Measurements from ENCODE around the gene TMEM18. TPM values are rescaled to one million over a fixed set of nuclear protein-coding genes. Genes with fewer than 3 reads are reported as not detected.
A peak's percentile ranks its signal among the peaks of the same experiment; 100 is the strongest.

The TMEM18 gene
- polyA plus RNA-seq, 1 donor from 2014 or later: 58.6 TPM

DNA sequence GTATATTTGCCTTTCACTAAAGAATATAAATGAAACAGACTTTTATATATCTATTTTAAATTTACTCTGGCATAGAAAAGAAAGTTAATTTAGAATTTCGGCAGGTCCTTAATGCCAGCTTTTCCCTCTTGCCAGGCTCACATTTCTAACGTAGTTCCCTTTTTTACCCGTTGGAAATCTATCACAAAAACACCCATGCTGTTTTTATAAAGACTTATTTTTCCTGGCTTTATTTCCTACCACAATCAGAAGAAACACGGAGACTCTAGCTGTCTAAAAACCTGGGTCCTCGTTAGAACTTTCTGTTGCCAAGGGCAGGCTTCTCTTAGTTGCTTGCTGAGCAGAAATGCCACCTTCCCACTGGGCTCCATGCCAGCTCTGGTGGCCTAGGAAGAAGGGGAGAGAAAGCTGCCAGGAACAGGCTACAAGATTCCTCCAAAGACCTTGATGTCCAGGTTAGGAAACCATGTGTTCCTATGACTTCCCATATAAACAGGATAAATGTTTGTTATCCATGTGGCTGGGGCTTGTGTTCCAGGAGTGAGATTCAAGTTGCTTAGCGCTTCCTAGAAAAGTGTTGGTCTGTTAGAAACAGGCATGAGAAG lies 17.8 kb upstream of the TMEM18 start:
- H3K9ac ChIP-seq (ENCODE audit: low read length): no peak overlapping the region

GRCh38 chr2:694174-694573 lies 17.0 kb upstream of the TMEM18 start:
- no peak overlapping the region for H3K4me3 ChIP-seq (ENCODE audit: low read length)
- H3K9me3 ChIP-seq (ENCODE audit: low read length): no peaks in the 10 kb centered on the region
- no peak overlapping the region for H3K9ac ChIP-seq (ENCODE audit: low read length)
- H4K20me1 ChIP-seq (ENCODE audit: insufficient read depth): no peaks in the 10 kb centered on the region
- no peak overlapping the region for H2AFZ ChIP-seq (ENCODE audit: low read depth, low read length)
- TF ChIP-seq, protein P1, sequence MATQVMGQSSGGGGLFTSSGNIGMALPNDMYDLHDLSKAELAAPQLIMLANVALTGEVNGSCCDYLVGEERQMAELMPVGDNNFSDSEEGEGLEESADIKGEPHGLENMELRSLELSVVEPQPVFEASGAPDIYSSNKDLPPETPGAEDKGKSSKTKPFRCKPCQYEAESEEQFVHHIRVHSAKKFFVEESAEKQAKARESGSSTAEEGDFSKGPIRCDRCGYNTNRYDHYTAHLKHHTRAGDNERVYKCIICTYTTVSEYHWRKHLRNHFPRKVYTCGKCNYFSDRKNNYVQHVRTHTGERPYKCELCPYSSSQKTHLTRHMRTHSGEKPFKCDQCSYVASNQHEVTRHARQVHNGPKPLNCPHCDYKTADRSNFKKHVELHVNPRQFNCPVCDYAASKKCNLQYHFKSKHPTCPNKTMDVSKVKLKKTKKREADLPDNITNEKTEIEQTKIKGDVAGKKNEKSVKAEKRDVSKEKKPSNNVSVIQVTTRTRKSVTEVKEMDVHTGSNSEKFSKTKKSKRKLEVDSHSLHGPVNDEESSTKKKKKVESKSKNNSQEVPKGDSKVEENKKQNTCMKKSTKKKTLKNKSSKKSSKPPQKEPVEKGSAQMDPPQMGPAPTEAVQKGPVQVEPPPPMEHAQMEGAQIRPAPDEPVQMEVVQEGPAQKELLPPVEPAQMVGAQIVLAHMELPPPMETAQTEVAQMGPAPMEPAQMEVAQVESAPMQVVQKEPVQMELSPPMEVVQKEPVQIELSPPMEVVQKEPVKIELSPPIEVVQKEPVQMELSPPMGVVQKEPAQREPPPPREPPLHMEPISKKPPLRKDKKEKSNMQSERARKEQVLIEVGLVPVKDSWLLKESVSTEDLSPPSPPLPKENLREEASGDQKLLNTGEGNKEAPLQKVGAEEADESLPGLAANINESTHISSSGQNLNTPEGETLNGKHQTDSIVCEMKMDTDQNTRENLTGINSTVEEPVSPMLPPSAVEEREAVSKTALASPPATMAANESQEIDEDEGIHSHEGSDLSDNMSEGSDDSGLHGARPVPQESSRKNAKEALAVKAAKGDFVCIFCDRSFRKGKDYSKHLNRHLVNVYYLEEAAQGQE (IDR thresholded peaks at IDR 0.05; ENCODE audit: borderline replicate concordance): no peak
- TF ChIP-seq MXI1 (conservative IDR thresholded peaks at IDR 0.05; ENCODE audit: poor library complexity, severe bottlenecking) (no peak), CTCF (IDR thresholded peaks at IDR 0.05; ENCODE audit: poor library complexity, severe bottlenecking) (no peak), SMC3 (conservative IDR thresholded peaks at IDR 0.05; ENCODE audit: poor library complexity) (no peak), POLR2AphosphoS5 (IDR thresholded peaks at IDR 0.05) (no peak), EP300 (conservative IDR thresholded peaks at IDR 0.05; ENCODE audit: poor library complexity, severe bottlenecking) (no peak), EZH2 (IDR thresholded peaks at IDR 0.05; ENCODE audit: borderline replicate concordance, insufficient read depth, low read length, poor library complexity, severe bottlenecking) (no peak), RAD21 (conservative IDR thresholded peaks at IDR 0.05) (no peak), TAF1 (IDR thresholded peaks at IDR 0.05; ENCODE audit: low read depth) (no peak)
- no peaks in the 10 kb centered on the region for H3K79me2 ChIP-seq (replicated peaks; ENCODE audit: insufficient read depth, low read length)
- no peaks in the 10 kb centered on the region for H3F3A ChIP-seq (ENCODE audit: insufficient read depth, low read length, poor library complexity, severe bottlenecking)
- H3K27me3 ChIP-seq (ENCODE audit: insufficient read depth, low read depth, low read length): no peaks in the 10 kb centered on the region
- no peak overlapping the region for H3K27ac ChIP-seq (ENCODE audit: low read length)
- H3K9me2 ChIP-seq (ENCODE audit: insufficient read depth, low read length): no peaks in the 10 kb centered on the region
- H3K4me2 ChIP-seq (ENCODE audit: low read length): no peak overlapping the region
- no peaks in the 10 kb centered on the region for H3K36me3 ChIP-seq (ENCODE audit: insufficient read depth, low read length)

More for the DNA sequence above, 17.8 kb upstream of the TMEM18 start:
- Histone ChIP-seq H3K4me3 (ENCODE audit: low read length) (no peak overlapping the region), H3K36me3 (ENCODE audit: insufficient read depth, low read length) (no peaks in the 10 kb centered on the region), H3F3A (ENCODE audit: insufficient read depth, low read length, poor library complexity, severe bottlenecking) (no peaks in the 10 kb centered on the region), H3K4me2 (ENCODE audit: low read length) (no peak overlapping the region), H4K20me1 (ENCODE audit: insufficient read depth) (no peaks in the 10 kb centered on the region), H3K79me2 (replicated peaks; ENCODE audit: insufficient read depth, low read length) (no peaks in the 10 kb centered on the region), H3K27me3 (ENCODE audit: insufficient read depth, low read depth, low read length) (no peaks in the 10 kb centered on the region), H3K27ac (ENCODE audit: low read length) (no peak overlapping the region), H3K9me2 (ENCODE audit: insufficient read depth, low read length) (no peaks in the 10 kb centered on the region), H3K9me3 (ENCODE audit: low read length) (no peaks in the 10 kb centered on the region), H2AFZ (ENCODE audit: low read depth, low read length) (no peak overlapping the region)
- TF ChIP-seq, protein P1 (IDR thresholded peaks at IDR 0.05; ENCODE audit: borderline replicate concordance): peak; percentile 21
- TF ChIP-seq CTCF (IDR thresholded peaks at IDR 0.05; ENCODE audit: poor library complexity, severe bottlenecking) (no peak), SMC3 (conservative IDR thresholded peaks at IDR 0.05; ENCODE audit: poor library complexity) (no peak), TAF1 (IDR thresholded peaks at IDR 0.05; ENCODE audit: low read depth) (no peak), EP300 (conservative IDR thresholded peaks at IDR 0.05; ENCODE audit: poor library complexity, severe bottlenecking) (no peak), MXI1 (conservative IDR thresholded peaks at IDR 0.05; ENCODE audit: poor library complexity, severe bottlenecking) (no peak), EZH2 (IDR thresholded peaks at IDR 0.05; ENCODE audit: borderline replicate concordance, insufficient read depth, low read length, poor library complexity, severe bottlenecking) (no peak)

Data from neural cell (in vitro differentiated cells).